Ishikawa (cell line): ENCODE results near the gene YPEL2.

Source experiments
- CEBPB ChIP-seq: IDR thresholded peaks from 2 replicates; pipeline ENCODE4 v1.6.1; 2012
- CREB1 ChIP-seq: IDR thresholded peaks from 2 replicates; pipeline ENCODE4 v1.6.1; 2012; ENCODE audit warnings: low read depth
- EGR1 ChIP-seq: IDR thresholded peaks from 2 replicates; pipeline ENCODE4 v1.6.1; 2012
- EP300 ChIP-seq: IDR thresholded peaks from 2 replicates; pipeline ENCODE4 v1.6.1; 2012; ENCODE audit warnings: borderline replicate concordance
- FOXM1 ChIP-seq: IDR thresholded peaks from 2 replicates; pipeline ENCODE4 v1.6.1; 2012; ENCODE audit warnings: low read depth, borderline replicate concordance
- NFIC ChIP-seq: IDR thresholded peaks from 2 replicates; pipeline ENCODE4 v1.6.1; 2012
- RAD21 ChIP-seq: IDR thresholded peaks from 2 replicates; pipeline ENCODE4 v1.6.1; 2012; ENCODE audit warnings: low read depth
- REST ChIP-seq: IDR thresholded peaks from 2 replicates; pipeline ENCODE4 v1.6.1; 2012; ENCODE audit warnings: low read depth, mild to moderate bottlenecking
- TAF1 ChIP-seq: IDR thresholded peaks from 2 replicates; pipeline ENCODE4 v1.6.1; 2012; ENCODE audit warnings: low read depth, mild to moderate bottlenecking
- TCF12 ChIP-seq: IDR thresholded peaks from 2 replicates; pipeline ENCODE4 v1.6.1; 2012; ENCODE audit warnings: low read depth
- TEAD4 ChIP-seq: IDR thresholded peaks from 2 replicates; pipeline ENCODE4 v1.6.1; 2012
- USF1 ChIP-seq: IDR thresholded peaks from 2 replicates; pipeline ENCODE4 v1.6.1; 2012
- YY1 ChIP-seq: IDR thresholded peaks from 2 replicates; pipeline ENCODE4 v1.6.1; 2012; ENCODE audit warnings: low read depth
- ZBTB7A ChIP-seq: IDR thresholded peaks from 2 replicates; pipeline ENCODE4 v1.6.1; 2012; ENCODE audit warnings: low read depth
- TF ChIP-seq, protein P1 (sequence below): IDR thresholded peaks from 2 replicates; pipeline ENCODE4 v1.6.1; 2012

YPEL2 gene

DNA sequence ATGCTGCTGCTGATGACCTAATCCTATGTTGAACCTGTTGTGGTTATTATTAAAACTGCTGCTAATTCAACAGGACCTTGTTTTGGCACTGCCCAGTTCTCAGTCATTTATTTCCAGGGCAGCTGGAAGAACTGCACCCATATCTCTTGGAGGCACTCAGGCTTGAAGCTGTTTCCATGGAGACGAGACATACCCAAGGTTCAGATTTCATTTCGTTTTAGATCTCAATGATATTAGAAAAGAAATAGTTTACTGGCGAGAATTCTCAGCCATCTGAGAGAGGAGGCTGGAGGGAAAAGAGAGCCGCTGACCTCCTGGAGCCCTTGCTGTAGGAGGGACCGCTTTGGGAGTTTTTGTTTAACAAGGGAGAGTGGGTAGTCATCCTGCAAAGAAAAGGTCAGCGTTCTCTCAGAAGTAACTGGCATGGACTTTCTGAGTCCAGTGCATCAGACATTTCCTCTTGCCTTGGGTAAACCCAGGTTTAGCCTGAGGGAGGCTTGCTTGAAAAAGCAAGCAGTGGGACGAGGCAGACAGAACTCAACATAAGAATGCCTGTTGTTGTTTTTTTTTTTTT is 75.4 kb downstream of the YPEL2 start:
- TF ChIP-seq FOXM1 = no peak
- TF ChIP-seq NFIC = no peak
- TF ChIP-seq TEAD4 = no peak
- no peak for TF ChIP-seq ZBTB7A
- no peak for TF ChIP-seq RAD21

DNA sequence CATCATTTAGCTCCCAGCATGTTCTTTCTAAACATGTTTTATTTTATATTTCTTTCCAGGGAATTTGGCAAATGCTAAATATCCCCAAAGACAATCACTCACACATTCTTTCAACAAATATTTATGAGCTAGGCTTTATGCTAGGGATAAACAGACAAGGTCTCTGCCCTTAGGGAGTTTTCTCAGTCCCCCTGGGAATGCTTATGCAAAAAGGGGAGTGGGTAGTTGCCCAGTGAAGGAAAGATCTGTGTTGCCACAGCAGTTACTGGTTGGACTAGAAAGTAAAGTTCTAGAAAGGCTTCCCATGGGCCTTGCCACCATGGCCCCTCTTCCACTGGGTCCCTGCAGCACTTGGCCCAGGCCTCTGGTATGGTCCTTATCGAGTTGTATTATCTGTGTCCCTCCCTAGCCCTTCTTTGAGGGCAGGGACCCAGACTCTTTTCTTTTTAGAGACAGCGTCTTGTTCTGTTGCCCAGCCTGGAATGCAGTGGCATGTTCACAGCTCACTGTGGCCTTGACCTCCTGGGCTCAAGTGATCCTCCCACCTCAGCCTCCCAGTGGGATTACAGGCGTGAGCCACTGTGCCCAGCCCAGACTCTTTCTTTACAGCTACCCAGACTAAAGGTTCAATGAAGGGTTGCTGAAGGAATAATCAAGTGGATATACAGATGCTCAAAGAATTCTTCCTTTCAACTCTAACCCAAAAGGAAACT is 78.0 kb downstream of the YPEL2 start:
- TF ChIP-seq ZBTB7A (no peak), NFIC (no peak), CEBPB (no peak), REST (no peak), RAD21 (no peak), EP300 (no peak), TAF1 (no peak), YY1 (no peak), USF1 (no peak), EGR1 (no peak), TEAD4 (no peak), TCF12 (no peak), FOXM1 (no peak), CREB1 (no peak)
- TF ChIP-seq, protein P1, sequence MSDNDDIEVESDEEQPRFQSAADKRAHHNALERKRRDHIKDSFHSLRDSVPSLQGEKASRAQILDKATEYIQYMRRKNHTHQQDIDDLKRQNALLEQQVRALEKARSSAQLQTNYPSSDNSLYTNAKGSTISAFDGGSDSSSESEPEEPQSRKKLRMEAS = no peak

DNA sequence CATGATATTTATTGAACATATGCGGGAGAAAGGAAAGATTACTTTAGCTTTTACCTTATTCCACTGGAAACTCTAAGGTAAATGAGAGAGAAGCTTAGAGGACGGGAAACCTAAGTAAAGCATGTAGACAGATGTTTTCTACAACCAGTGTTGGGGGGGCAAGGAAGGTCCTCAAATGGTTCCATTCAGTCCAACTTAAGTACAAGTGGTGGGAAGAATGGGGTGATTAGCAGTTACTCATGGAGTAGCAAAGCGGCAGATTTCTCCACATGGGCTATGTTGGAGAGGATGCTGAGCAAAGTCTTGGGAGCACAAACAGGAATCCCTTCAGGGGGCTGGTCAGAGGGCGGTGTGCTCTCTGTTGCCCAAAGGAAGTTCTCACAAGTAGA is 78.6 kb downstream of the YPEL2 start:
- TF ChIP-seq, protein P1 = no peak
- TF ChIP-seq REST (no peak), EP300 (no peak), CREB1 (no peak), ZBTB7A (no peak), TAF1 (no peak)

GRCh38 chr17:59413014-59413766 is 81.7 kb downstream of the YPEL2 start:
- TF ChIP-seq USF1 (no peak), CEBPB (no peak), EP300 (no peak), CREB1 (no peak), ZBTB7A (no peak), REST (no peak), FOXM1 (no peak), EGR1 (no peak), TEAD4 (no peak), YY1 (no peak), TAF1 (no peak), NFIC (no peak), RAD21 (no peak), TCF12 (no peak)
- TF ChIP-seq, protein P1 = no peak
